ENCODE results near the gene KLK2.

DNA sequence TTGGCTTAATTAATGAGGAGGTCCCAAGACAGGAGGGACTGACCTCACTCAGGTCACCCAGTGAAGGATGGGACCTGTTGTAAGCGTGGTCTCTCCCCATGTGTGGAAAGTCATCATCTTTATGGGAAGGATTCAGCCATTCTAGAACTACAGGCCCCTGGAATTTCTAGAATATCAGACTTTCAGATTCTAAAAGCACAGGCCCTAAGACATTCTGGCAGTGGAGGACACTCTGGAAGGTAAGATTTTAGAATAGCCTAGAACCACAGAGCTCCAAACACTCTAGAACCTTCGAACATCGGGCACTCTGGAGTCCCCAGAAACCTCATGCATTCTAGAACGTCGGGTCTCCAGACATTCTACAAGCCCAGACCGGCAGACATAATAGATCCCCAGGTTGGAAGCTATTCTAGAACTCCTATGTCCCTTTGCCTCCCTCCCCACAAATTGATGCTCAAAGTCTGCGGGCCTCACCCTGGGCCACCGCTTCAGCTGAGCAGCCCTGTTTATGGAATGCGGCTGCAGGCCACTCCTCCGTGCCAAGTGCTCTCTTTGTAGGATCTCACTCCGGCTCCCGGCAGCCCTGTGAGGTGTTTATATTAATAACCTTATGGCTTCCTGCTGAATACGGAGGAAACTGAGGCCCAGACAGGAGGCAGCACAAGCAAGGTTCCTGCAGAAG, 38.0 kb upstream of the KLK2 start:
- TF ChIP-seq, protein P1, sequence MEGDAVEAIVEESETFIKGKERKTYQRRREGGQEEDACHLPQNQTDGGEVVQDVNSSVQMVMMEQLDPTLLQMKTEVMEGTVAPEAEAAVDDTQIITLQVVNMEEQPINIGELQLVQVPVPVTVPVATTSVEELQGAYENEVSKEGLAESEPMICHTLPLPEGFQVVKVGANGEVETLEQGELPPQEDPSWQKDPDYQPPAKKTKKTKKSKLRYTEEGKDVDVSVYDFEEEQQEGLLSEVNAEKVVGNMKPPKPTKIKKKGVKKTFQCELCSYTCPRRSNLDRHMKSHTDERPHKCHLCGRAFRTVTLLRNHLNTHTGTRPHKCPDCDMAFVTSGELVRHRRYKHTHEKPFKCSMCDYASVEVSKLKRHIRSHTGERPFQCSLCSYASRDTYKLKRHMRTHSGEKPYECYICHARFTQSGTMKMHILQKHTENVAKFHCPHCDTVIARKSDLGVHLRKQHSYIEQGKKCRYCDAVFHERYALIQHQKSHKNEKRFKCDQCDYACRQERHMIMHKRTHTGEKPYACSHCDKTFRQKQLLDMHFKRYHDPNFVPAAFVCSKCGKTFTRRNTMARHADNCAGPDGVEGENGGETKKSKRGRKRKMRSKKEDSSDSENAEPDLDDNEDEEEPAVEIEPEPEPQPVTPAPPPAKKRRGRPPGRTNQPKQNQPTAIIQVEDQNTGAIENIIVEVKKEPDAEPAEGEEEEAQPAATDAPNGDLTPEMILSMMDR (conservative IDR thresholded peaks at IDR 0.05; ENCODE audit: low read length), result no peak
- TF ChIP-seq EZH2phosphoT487 (IDR thresholded peaks at IDR 0.05; ENCODE audit: borderline replicate concordance), result no peak

Data from Loucy (cell line).